HG02610 (cell line): ENCODE results near the gene KLHL1.

Experiments used
- ATAC-seq: cut with Tn5 transposase; IDR thresholded peaks from one replicate; pipeline ENCODE4 v1.9.1; 2021; ENCODE audit warnings: mild to moderate bottlenecking, moderate library complexity; ENCODE audit not compliant: unreplicated experiment

The KLHL1 gene

GRCh38 chr13:69879936-69880335 lies 228.3 kb downstream of the KLHL1 start:
- ATAC-seq = no peak

GRCh38 chr13:69872321-69873047 lies 235.8 kb downstream of the KLHL1 start:
- ATAC-seq = no peak

- ATAC-seq = no peak
These were observed 241.7 kb downstream of the KLHL1 start for GRCh38 chr13:69866555-69866954.

GRCh38 chr13:69857183-69857821 lies 250.9 kb downstream of the KLHL1 start:
- ATAC-seq = peak; percentile 93

GRCh38 chr13:69856331-69856730 lies 251.9 kb downstream of the KLHL1 start:
- no peak for ATAC-seq

- ATAC-seq = no peak
These were observed 279.7 kb downstream of the KLHL1 start for GRCh38 chr13:69828527-69828926.

GRCh38 chr13:69820180-69820579 lies 288.1 kb downstream of the KLHL1 start:
- no peak for ATAC-seq

- no peak for ATAC-seq
These were observed 290.9 kb downstream of the KLHL1 start for GRCh38 chr13:69817333-69817869.

- no peak for ATAC-seq
These were observed 299.1 kb downstream of the KLHL1 start for GRCh38 chr13:69809152-69809551.

- ATAC-seq = no peak
These were observed 312.0 kb downstream of the KLHL1 start for GRCh38 chr13:69796256-69796655.

GRCh38 chr13:69793783-69794453 lies 314.3 kb downstream of the KLHL1 start:
- ATAC-seq = no peak

- no peak for ATAC-seq
These were observed 331.3 kb downstream of the KLHL1 start for GRCh38 chr13:69776937-69777336.

GRCh38 chr13:69769608-69770007 lies 338.6 kb downstream of the KLHL1 start:
- no peak for ATAC-seq

- no peak for ATAC-seq
These were observed 346.7 kb downstream of the KLHL1 start for GRCh38 chr13:69761581-69761980.

- ATAC-seq = no peak
These were observed 353.2 kb downstream of the KLHL1 start for GRCh38 chr13:69755101-69755500.

- no peak for ATAC-seq
These were observed 357.0 kb downstream of the KLHL1 start for GRCh38 chr13:69751259-69751658.

- no peak for ATAC-seq
These were observed 370.9 kb downstream of the KLHL1 start for GRCh38 chr13:69737129-69737935.

- ATAC-seq = no peak
These were observed 386.6 kb downstream of the KLHL1 start for GRCh38 chr13:69721631-69722030.

GRCh38 chr13:69720278-69720983 lies 387.8 kb downstream of the KLHL1 start:
- ATAC-seq = no peak

- ATAC-seq = no peak
These were observed 401.4 kb downstream of the KLHL1 start for GRCh38 chr13:69706807-69707206.
